ENCODE data around the gene SLC10A3. TPM values are rescaled to one million over a fixed set of nuclear protein-coding genes. Genes with fewer than 3 reads are reported as not detected.

The SLC10A3 gene
- total and polyA plus RNA-seq, 2 of the 8 experiments (the other 6 are each of a cell fraction or from before 2014, with no cell fraction given): 6.8 to 9.5 TPM

- TF ChIP-seq CHD7 (IDR thresholded peaks at IDR 0.05; ENCODE audit: insufficient replicate concordance, low read length): no peak
- no peak for TF ChIP-seq E2F6 (IDR thresholded peaks at IDR 0.05)
- TF ChIP-seq RNF2 (IDR thresholded peaks at IDR 0.05; ENCODE audit: borderline replicate concordance, low read depth, low read length, missing control alignments, poor library complexity, severe bottlenecking): no peak
- no peak for TF ChIP-seq EGR1 (IDR thresholded peaks at IDR 0.05; ENCODE audit: borderline replicate concordance, low read depth, low read length)
- TF ChIP-seq POLR2A (IDR thresholded peaks at IDR 0.05; ENCODE audit: control extremely low read depth in 1 of 2, low read depth in 2 of 2, low read length in 2 of 2): no peak
- TF ChIP-seq TAF7 (optimal IDR thresholded peaks at IDR 0.05; ENCODE audit: borderline replicate concordance, low read depth, low read length): no peak
- TF ChIP-seq BCL11A (IDR thresholded peaks at IDR 0.05; ENCODE audit: low read depth in 2 of 2, low read length in 2 of 2): no peak
- TF ChIP-seq BACH1 (IDR thresholded peaks at IDR 0.05; ENCODE audit: low read length): no peak
- TF ChIP-seq EZH2 (IDR thresholded peaks at IDR 0.05; ENCODE audit: low read depth, low read length, severe bottlenecking): no peak
- TF ChIP-seq JUN (IDR thresholded peaks at IDR 0.05; ENCODE audit: low read depth, low read length): no peak
- no peak for TF ChIP-seq FOSL1 (IDR thresholded peaks at IDR 0.05; ENCODE audit: insufficient read depth, low read depth, low read length)
Observed at GRCh38 chrX:154462396-154462795, 28.0 kb downstream of the SLC10A3 start (continued).

Data from H1 (cell line).